ENCODE measurements around the gene ST3GAL5. TPM values are rescaled to one million over a fixed set of nuclear protein-coding genes. Genes with fewer than 3 reads are reported as not detected.
A peak's percentile ranks its signal among the peaks of the same experiment; 100 is the strongest.
"Not testable (repeated sequence)": the region's sequence is repeated elsewhere in the genome, so short reads cannot be mapped to it uniquely, and the experiment has no call there.

ST3GAL5 gene
- total RNA-seq, 1 experiment from 2014 or later, result 3.8 TPM

DNA sequence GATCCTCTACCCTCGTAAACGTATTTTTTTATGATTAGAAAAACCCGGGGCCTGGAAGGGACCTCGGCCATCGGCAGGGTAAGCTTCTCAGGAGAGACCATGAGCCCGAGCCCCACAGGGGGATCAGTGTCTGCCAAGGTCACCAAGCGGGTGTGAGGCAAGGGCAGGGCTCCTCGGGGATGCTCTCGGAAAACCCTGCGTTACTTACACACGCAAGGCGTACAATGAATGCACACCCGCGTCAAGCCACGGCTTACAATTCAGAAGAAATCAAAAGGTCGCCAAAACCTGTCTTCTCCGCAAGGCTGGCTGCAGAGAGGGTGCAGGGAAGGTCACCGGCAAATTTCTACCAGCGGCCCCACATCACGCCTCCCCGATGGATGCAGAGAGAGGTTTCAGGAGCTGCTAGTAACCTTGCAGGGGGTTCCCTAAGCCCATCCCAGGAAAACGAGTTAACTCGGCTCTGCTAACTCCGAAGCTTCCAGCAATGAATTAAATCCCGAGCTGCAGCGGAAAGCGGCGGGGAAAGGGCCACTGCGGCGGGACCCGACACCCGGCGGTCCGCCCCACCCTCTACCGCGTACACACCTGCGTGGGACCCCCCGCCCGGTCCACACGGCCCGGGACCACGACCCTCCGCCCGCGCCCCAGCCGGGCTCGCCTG is 638 bp downstream of the ST3GAL5 start:
- Mint-ChIP-seq H3K27me3 (ENCODE audit: unreplicated experiment) (peaks cover 59% of the 10 kb centered on the region), H3K9me3 (ENCODE audit: low read depth, unreplicated experiment) (no peaks in the 10 kb centered on the region), H3K4me3 (ENCODE audit: low read depth, unreplicated experiment) (peak overlapping the region; percentile 44), H3K36me3 (ENCODE audit: insufficient read depth, unreplicated experiment) (peaks cover 18% of the 10 kb centered on the region), H3K4me1 (ENCODE audit: low read depth, unreplicated experiment) (peaks cover 18% of the 10 kb centered on the region), H3K27ac (ENCODE audit: unreplicated experiment) (no peak overlapping the region)
- CTCF ChIA-PET, result no interaction called here
- TF ChIP-seq, protein P1, sequence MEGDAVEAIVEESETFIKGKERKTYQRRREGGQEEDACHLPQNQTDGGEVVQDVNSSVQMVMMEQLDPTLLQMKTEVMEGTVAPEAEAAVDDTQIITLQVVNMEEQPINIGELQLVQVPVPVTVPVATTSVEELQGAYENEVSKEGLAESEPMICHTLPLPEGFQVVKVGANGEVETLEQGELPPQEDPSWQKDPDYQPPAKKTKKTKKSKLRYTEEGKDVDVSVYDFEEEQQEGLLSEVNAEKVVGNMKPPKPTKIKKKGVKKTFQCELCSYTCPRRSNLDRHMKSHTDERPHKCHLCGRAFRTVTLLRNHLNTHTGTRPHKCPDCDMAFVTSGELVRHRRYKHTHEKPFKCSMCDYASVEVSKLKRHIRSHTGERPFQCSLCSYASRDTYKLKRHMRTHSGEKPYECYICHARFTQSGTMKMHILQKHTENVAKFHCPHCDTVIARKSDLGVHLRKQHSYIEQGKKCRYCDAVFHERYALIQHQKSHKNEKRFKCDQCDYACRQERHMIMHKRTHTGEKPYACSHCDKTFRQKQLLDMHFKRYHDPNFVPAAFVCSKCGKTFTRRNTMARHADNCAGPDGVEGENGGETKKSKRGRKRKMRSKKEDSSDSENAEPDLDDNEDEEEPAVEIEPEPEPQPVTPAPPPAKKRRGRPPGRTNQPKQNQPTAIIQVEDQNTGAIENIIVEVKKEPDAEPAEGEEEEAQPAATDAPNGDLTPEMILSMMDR (IDR thresholded peaks at IDR 0.05; ENCODE audit: unreplicated experiment), result no peak
- no TSS peak for BruUV-seq (replicated peaks)
- no peak for DNase-seq
- intact Hi-C loops (cut with micrococcal nuclease; ENCODE audit: unreplicated experiment), result loop anchor here (2.0 to 5.0 kb wide), 3 partner anchors 129 to 194 kb away; no protein-coding TSS in a partner anchor

DNA sequence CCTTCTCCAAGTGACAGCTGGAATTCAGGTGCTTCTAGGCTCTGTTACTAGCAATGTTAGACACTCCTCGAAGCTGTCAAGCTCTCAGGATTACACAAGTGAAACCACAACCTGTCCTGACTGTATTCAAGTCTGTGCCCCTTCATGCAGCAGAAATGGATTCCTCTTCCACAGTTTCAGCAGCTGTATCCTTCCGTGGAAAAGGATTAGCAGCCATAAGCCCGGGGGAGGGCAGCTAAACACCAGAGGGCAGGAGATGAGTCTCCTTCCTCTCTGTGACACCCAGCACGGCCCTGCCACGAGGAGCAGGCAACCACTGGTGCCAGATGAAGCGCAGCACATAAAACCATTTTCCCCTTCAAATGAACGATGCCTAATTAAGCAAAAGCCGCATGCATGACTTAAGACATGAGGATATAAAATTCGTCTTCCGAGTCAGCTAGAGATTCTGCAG is 1.2 kb downstream of the ST3GAL5 start:
- Mint-ChIP-seq H3K9me3 (ENCODE audit: low read depth, unreplicated experiment) (no peaks in the 10 kb centered on the region), H3K4me3 (ENCODE audit: low read depth, unreplicated experiment) (peak overlapping the region; percentile 44), H3K27me3 (ENCODE audit: unreplicated experiment) (peaks cover 54% of the 10 kb centered on the region), H3K4me1 (ENCODE audit: low read depth, unreplicated experiment) (peaks cover 18% of the 10 kb centered on the region), H3K27ac (ENCODE audit: unreplicated experiment) (no peak overlapping the region), H3K36me3 (ENCODE audit: insufficient read depth, unreplicated experiment) (peaks cover 18% of the 10 kb centered on the region)
- TF ChIP-seq, protein P1 (IDR thresholded peaks at IDR 0.05; ENCODE audit: unreplicated experiment), result no peak
- no TSS peak for BruUV-seq (replicated peaks)
- DNase-seq, result no peak
- intact Hi-C loops (cut with micrococcal nuclease; ENCODE audit: unreplicated experiment), result loop anchor here (2.0 to 5.0 kb wide), 3 partner anchors 130 to 195 kb away; no protein-coding TSS in a partner anchor
- CTCF ChIA-PET, result interaction anchor here (0.5 to 0.8 kb wide), 2 partner anchors 13 to 60 kb away, joined by 3 read pairs; no protein-coding TSS in a partner anchor

DNA sequence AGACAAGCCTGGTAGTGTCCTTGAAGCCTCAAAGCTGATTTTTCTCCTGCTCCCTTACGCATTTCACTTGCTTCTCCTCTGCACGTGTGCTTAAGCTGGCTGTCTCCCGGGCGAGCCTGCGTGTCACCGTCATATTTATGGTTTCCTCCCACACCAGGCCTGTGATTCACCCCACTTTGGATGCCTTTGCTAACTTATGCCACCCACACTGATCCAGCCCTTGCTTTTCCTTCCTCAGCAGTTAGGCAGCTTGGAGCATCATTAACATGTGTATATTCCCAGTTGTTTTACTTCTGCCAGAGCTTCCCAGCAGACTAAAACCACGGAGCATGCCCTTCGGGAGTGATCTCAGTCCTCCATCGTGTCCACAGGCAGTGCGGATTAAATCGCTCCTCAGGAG is 2.2 kb downstream of the ST3GAL5 start:
- no peak for DNase-seq
- TF ChIP-seq, protein P1 (IDR thresholded peaks at IDR 0.05; ENCODE audit: unreplicated experiment), result no peak
- Mint-ChIP-seq H3K36me3 (ENCODE audit: insufficient read depth, unreplicated experiment) (peaks cover 18% of the 10 kb centered on the region), H3K4me1 (ENCODE audit: low read depth, unreplicated experiment) (peaks cover 18% of the 10 kb centered on the region), H3K9me3 (ENCODE audit: low read depth, unreplicated experiment) (no peaks in the 10 kb centered on the region), H3K27ac (ENCODE audit: unreplicated experiment) (no peak overlapping the region), H3K4me3 (ENCODE audit: low read depth, unreplicated experiment) (no peak overlapping the region), H3K27me3 (ENCODE audit: unreplicated experiment) (peaks cover 56% of the 10 kb centered on the region)
- BruUV-seq (replicated peaks), result no TSS peak
- intact Hi-C loops (cut with micrococcal nuclease; ENCODE audit: unreplicated experiment), result loop anchor here (5.0 kb wide), 2 partner anchors 131 to 196 kb away; no protein-coding TSS in a partner anchor
- CTCF ChIA-PET, result no interaction called here

DNA sequence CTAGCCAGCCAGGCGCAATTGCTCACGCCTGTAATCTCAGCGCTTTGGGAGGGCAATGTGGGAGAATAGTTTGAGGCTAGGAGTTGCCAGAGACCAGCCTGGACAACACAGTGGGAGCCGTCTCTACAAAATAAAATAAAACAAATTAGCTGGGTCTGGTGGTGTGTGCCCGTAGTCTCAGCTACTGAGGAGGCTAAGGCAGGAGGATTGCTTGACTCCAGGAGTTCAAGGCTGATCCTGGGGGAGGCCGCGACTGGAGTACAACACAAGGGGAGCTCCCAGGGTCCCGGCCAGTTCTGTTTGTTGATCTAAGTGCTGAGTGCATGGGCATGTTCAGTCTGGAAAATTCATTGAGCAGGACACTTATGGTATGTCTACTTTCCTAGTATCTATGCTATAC is 2.6 kb downstream of the ST3GAL5 start:
- TF ChIP-seq, protein P1 (IDR thresholded peaks at IDR 0.05; ENCODE audit: unreplicated experiment), result no peak
- peaks cover 4% of the 10 kb centered on the region for H3K9me3 Mint-ChIP-seq (ENCODE audit: low read depth, unreplicated experiment)

DNA sequence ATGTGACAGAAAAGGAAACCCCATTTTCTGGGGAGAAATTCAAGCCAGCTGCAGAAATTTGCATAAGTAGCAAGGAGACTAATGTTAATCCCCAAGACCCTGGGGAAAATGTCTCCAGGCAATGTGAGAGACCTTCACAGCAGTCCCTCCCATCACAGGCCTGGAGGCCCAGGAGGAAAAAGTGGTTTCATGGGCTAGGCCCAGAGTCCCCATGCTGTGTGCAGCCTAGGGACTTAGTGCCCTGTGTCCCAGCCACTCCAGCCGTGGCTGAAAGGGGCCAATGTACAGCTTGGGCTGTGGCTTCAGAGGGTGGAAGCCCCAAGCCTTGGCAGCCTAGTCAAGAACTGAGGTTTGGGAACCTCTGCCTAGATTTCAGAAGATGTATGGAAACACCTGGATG is 7.0 kb downstream of the ST3GAL5 start:
- H3K4me3 Mint-ChIP-seq (ENCODE audit: low read depth, unreplicated experiment); intact Hi-C loops (cut with micrococcal nuclease; ENCODE audit: unreplicated experiment); BruUV-seq (replicated peaks); H3K36me3 Mint-ChIP-seq (ENCODE audit: insufficient read depth, unreplicated experiment); H3K27ac Mint-ChIP-seq (ENCODE audit: unreplicated experiment); DNase-seq; H3K4me1 Mint-ChIP-seq (ENCODE audit: low read depth, unreplicated experiment); H3K9me3 Mint-ChIP-seq (ENCODE audit: low read depth, unreplicated experiment): not testable (repeated sequence)
- peaks cover 70% of the 10 kb centered on the region for H3K27me3 Mint-ChIP-seq (ENCODE audit: unreplicated experiment)
- CTCF ChIA-PET, result interaction anchor here (0.8 kb wide), 1 partner anchor 53 kb away, joined by 6 read pairs; no protein-coding TSS in a partner anchor

More for the DNA sequence above, 2.6 kb downstream of the ST3GAL5 start:
- CTCF ChIA-PET, result no interaction called here
- intact Hi-C loops (cut with micrococcal nuclease; ENCODE audit: unreplicated experiment), result loop anchor here (5.0 kb wide), 2 partner anchors 131 to 196 kb away; no protein-coding TSS in a partner anchor
- no peak overlapping the region for H3K4me3 Mint-ChIP-seq (ENCODE audit: low read depth, unreplicated experiment)
- peaks cover 60% of the 10 kb centered on the region for H3K27me3 Mint-ChIP-seq (ENCODE audit: unreplicated experiment)
- DNase-seq, result no peak
- H3K4me1 Mint-ChIP-seq (ENCODE audit: low read depth, unreplicated experiment), result peaks cover 18% of the 10 kb centered on the region
- BruUV-seq (replicated peaks), result no TSS peak
- H3K36me3 Mint-ChIP-seq (ENCODE audit: insufficient read depth, unreplicated experiment), result peaks cover 18% of the 10 kb centered on the region
- no peak overlapping the region for H3K27ac Mint-ChIP-seq (ENCODE audit: unreplicated experiment)

DNA sequence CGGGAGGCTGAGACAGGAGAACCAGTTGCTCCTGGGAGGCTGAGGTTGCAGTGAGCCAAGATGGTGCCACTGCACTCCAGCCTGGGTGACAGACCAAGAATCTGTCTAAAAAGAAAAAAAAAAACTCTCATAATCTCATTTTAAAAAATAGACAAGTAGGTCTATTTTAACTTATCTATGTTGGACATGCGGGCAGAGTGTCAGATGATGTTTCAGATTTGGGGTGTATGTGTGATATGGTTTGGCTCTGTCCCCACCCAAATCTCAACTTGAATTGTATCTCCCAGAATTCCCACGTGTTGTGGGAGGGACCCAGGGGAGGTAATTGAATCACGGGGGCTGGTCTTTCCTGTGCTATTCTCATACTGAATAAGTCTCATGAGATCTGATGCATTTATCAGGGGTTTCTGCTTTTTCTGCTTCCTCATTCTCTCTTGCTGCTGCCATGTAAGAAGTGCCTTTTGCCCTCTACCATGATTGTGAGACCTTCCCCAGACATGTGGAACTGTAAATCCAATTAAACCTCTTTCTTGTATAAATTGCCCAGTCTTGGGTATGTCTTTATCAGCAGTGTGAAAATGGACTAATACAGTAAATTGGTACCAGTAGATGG is 8.0 kb downstream of the ST3GAL5 start:
- H3K4me3 Mint-ChIP-seq (ENCODE audit: low read depth, unreplicated experiment); H3K9me3 Mint-ChIP-seq (ENCODE audit: low read depth, unreplicated experiment); H3K27ac Mint-ChIP-seq (ENCODE audit: unreplicated experiment); DNase-seq; intact Hi-C loops (cut with micrococcal nuclease; ENCODE audit: unreplicated experiment); CTCF ChIA-PET; H3K36me3 Mint-ChIP-seq (ENCODE audit: insufficient read depth, unreplicated experiment); BruUV-seq (replicated peaks); H3K4me1 Mint-ChIP-seq (ENCODE audit: low read depth, unreplicated experiment): not testable (repeated sequence)
- peaks cover 67% of the 10 kb centered on the region for H3K27me3 Mint-ChIP-seq (ENCODE audit: unreplicated experiment)
